K562 (cell line): ENCODE results near the gene PRTN3. TPM values are rescaled to one million over a fixed set of nuclear protein-coding genes. Genes with fewer than 3 reads are reported as not detected.

ENCODE experiments used
- ADNP ChIP-seq: fragments of 200-800 bp; sonication (Bioruptor generic); IDR thresholded peaks from 2 replicates; pipeline ENCODE4 v1.6.1; 2016; ENCODE audit warnings: missing genetic modification characterization, missing compliant biosample characterization
- ARID1B ChIP-seq: fragments of 450-650 bp; IDR thresholded peaks from 2 replicates; pipeline ENCODE4 v1.6.1; 2016; ENCODE audit warnings: antibody characterized with exemption, mild to moderate bottlenecking, inconsistent platforms
- CBX8 ChIP-seq: fragments of 200-600 bp; sonication (generic); IDR thresholded peaks from 2 replicates; pipeline ENCODE4 v1.6.1; 2012; ENCODE audit warnings: borderline replicate concordance, mixed run types, low read depth, mild to moderate bottlenecking, moderate library complexity, mixed read lengths, low read length, control low read depth, inconsistent platforms; ENCODE audit not compliant: poor library complexity, severe bottlenecking; ENCODE audit errors: extremely low read depth
- CEBPB ChIP-seq: fragments of 450-650 bp; IDR thresholded peaks from 2 replicates; pipeline ENCODE4 v1.6.1; 2016; ENCODE audit warnings: missing genetic modification characterization, missing compliant biosample characterization
- CTBP1 ChIP-seq: fragments of 450-650 bp; IDR thresholded peaks from 2 replicates; pipeline ENCODE4 v1.6.1; 2016; ENCODE audit warnings: borderline replicate concordance
- EP300 ChIP-seq: IDR thresholded peaks from 2 replicates; pipeline ENCODE4 v1.6.1; 2012; ENCODE audit warnings: low read length, improper control_type of control experiment
- KDM1A ChIP-seq, 2 experiments: fragments of 450-650 bp; IDR thresholded peaks; 2 replicates each; pipeline ENCODE4 v1.6.1; 2016; ENCODE audit warnings: mild to moderate bottlenecking in 2 of 2
- KDM2B ChIP-seq: fragments of 250-450 bp; sonication (Bioruptor Pico); IDR thresholded peaks from 2 replicates; pipeline ENCODE4 v1.8.0; 2021; ENCODE audit warnings: mild to moderate bottlenecking, moderate library complexity
- KDM5B ChIP-seq: fragments of 200-600 bp; sonication (generic); IDR thresholded peaks from 2 replicates; pipeline ENCODE4 v1.6.1; 2012; ENCODE audit warnings: low read depth, mild to moderate bottlenecking, moderate library complexity, low read length, control low read depth, inconsistent platforms; ENCODE audit not compliant: insufficient replicate concordance
- NFIC ChIP-seq: fragments of 450-650 bp; IDR thresholded peaks from 2 replicates; pipeline ENCODE4 v1.6.1; 2017; ENCODE audit warnings: mild to moderate bottlenecking, inconsistent platforms
- NR3C1 ChIP-seq: sonication (generic); formaldehyde crosslinking; IDR thresholded peaks from 2 replicates; pipeline ENCODE4 v1.8.1; 2022; ENCODE audit warnings: missing genetic modification reagents
- PHB2 ChIP-seq: fragments of 450-650 bp; IDR thresholded peaks from 2 replicates; pipeline ENCODE4 v1.6.1; 2017; ENCODE audit warnings: low read depth
- RBM39 ChIP-seq: fragments of 200-400 bp; formaldehyde crosslinking; optimal IDR thresholded peaks from 2 replicates; pipeline ENCODE3; 2018; ENCODE audit warnings: low read depth, low read length
- STAG1 ChIP-seq: sonication (generic); formaldehyde crosslinking; IDR thresholded peaks from 2 replicates; pipeline ENCODE4 v1.5.0; 2020; ENCODE audit warnings: missing genetic modification reagents, borderline replicate concordance
- TAL1 ChIP-seq: fragments of 450-650 bp; IDR thresholded peaks from 2 replicates; pipeline ENCODE4 v1.6.1; 2016; ENCODE audit warnings: mild to moderate bottlenecking
- TOE1 ChIP-seq, 2 experiments: fragments of 450-650 bp in 1 of 2; sonication (generic) in 1 of 2; formaldehyde crosslinking in 1 of 2; IDR thresholded peaks; 2 replicates each; pipeline versions ENCODE4 v1.7.1 to v1.8.0; 2016 to 2022; ENCODE audit warnings: borderline replicate concordance in 2 of 2, mild to moderate bottlenecking in 2 of 2, antibody characterized with exemption in 1 of 2, inconsistent platforms in 1 of 2, low read depth in 1 of 2, missing genetic modification reagents in 1 of 2, moderate library complexity in 1 of 2
- VEZF1 ChIP-seq: fragments of 200-800 bp; sonication (Bioruptor generic); IDR thresholded peaks from 2 replicates; pipeline ENCODE4 v1.6.1; 2017; ENCODE audit warnings: missing genetic modification characterization, missing compliant biosample characterization
- ZFP36 ChIP-seq: fragments of 150-350 bp; IDR thresholded peaks from 2 replicates; pipeline ENCODE4 v1.6.1; 2018; ENCODE audit warnings: low read length, low read depth; ENCODE audit not compliant: partially characterized antibody
- ZFX ChIP-seq: sonication (generic); formaldehyde crosslinking; IDR thresholded peaks from 2 replicates; pipeline ENCODE4 v1.8.0; 2022; ENCODE audit warnings: mild to moderate bottlenecking, missing genetic modification reagents, moderate library complexity
- ZKSCAN8 ChIP-seq: fragments of 200-800 bp; sonication (Bioruptor generic); IDR thresholded peaks from 2 replicates; pipeline ENCODE4 v1.6.1; 2016; ENCODE audit warnings: missing genetic modification characterization, missing compliant biosample characterization
- polyA plus RNA-seq, 8 experiments: library from polyadenylated mRNA; depleted of rRNA in 4 of 8; stranded (reverse) in 5 of 8; unstranded in 3 of 8; fragments of >200 nt; fragmentation: Nextera tagmentation in 2 of 8; fragmentation: Illumina TruSeq in 1 of 8; extraction: Ambion mirVana in 2 of 8; extraction: Trizol in 1 of 8; gene quantifications; 2 replicates each; pipeline versions ENCODE4 v1.2.1 to v1.2.3, GENCODE V29; 2011 to 2014; ENCODE audit warnings: inconsistent platforms in 1 of 8, missing spikeins in 1 of 8
- total RNA-seq, 7 experiments: library from RNA; depleted of rRNA in 6 of 7; stranded (reverse); fragments of >200 nt in 6 of 7; fragmentation: Illumina TruSeq in 2 of 7; extraction: Trizol in 2 of 7; gene quantifications; 2 replicates each; pipeline versions ENCODE4 v1.2.1 to v1.2.3, GENCODE V29; 2011 to 2021; ENCODE audit warnings: low replicate concordance in 1 of 7
- TF ChIP-seq, protein P1 (sequence below): fragments of 250-450 bp; sonication (Bioruptor Pico); IDR thresholded peaks from 2 replicates; pipeline ENCODE4 v1.9.0; 2021; ENCODE audit warnings: mild to moderate bottlenecking, inconsistent platforms
- TF ChIP-seq, protein P2 (sequence below): fragments of 450-650 bp; IDR thresholded peaks from 2 replicates; pipeline ENCODE4 v1.6.1; 2016; ENCODE audit warnings: mild to moderate bottlenecking

Gene PRTN3
- total and polyA plus RNA-seq, 9 of the 15 experiments (the other 6 are each of a cell fraction or from before 2014, with no cell fraction given) = 0.14 to 0.86 (median 0.43) TPM; not detected in 3

DNA sequence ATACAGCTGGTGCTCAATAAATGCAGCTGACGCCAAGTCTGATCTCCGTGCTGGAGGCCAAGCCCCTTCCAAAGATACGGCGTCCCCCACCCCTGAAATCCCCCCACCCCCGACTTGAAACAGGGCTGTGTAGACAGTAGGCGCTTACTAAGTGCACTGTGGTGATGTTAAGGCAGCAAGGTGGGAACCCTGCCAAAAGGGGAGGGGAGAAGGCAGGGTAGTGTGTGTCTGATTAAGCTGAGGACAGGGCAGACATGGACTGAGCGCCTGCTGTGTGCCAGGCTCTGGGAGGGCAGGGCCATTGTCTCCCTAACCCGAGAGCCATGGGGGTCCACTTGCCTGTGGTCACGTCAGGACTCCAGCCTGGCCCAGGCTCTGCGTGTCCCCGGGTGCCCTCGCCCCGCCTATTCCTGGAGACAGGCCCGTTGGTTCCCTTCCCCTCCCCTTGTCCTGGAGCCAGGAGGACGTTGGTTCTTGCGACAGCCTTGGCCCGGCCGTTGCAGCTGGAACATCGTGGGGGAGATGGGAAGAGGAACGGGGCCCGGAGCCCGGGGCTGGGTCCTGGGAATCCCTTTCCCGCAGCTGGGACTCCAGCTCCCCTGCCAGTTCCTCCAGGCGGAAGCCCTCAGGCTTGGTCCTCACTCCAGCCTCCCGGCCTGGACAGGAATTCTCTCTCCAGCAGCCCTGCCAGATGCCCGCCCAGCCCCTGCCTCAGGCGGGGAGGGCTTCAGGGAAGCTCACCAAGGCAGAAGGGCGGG, 9.6 kb downstream of the PRTN3 start (continued):
- TF ChIP-seq CBX8 = no peak
- peak; percentile 93 for TF ChIP-seq ADNP (tag)
- no peak for TF ChIP-seq PHB2
- no peak for TF ChIP-seq RBM39
- TF ChIP-seq NFIC = peak; percentile 88
- TF ChIP-seq TOE1 (IDR thresholded peaks at IDR 0.05; ENCODE audit: borderline replicate concordance) = 0 out of 2 replicates have a peak, but pooled peaks have one; percentile 14
- no peak for TF ChIP-seq TOE1 (CRISPR knock-in tag; IDR thresholded peaks at IDR 0.05; ENCODE audit: borderline replicate concordance, low read depth)
- no peak for TF ChIP-seq TAL1
- peak; percentile 100 for TF ChIP-seq ZKSCAN8 (CRISPR knock-in tag)
- TF ChIP-seq STAG1 (CRISPR knock-in tag) = no peak
- peak in 1 of 2 experiments; percentile 62; a peak in 2 of 4 replicates for TF ChIP-seq KDM1A (IDR thresholded peaks at IDR 0.05)
- TF ChIP-seq NR3C1 (CRISPR knock-in tag) = no peak
- TF ChIP-seq ZFX (CRISPR knock-in tag) = peak; percentile 33; the same call in 1 of the 2 replicates
- peak; percentile 91 for TF ChIP-seq CEBPB
- no peak for TF ChIP-seq KDM5B
- 0 out of 2 replicates have a peak, but pooled peaks have one; percentile 9 for TF ChIP-seq ARID1B
- TF ChIP-seq, protein P1, sequence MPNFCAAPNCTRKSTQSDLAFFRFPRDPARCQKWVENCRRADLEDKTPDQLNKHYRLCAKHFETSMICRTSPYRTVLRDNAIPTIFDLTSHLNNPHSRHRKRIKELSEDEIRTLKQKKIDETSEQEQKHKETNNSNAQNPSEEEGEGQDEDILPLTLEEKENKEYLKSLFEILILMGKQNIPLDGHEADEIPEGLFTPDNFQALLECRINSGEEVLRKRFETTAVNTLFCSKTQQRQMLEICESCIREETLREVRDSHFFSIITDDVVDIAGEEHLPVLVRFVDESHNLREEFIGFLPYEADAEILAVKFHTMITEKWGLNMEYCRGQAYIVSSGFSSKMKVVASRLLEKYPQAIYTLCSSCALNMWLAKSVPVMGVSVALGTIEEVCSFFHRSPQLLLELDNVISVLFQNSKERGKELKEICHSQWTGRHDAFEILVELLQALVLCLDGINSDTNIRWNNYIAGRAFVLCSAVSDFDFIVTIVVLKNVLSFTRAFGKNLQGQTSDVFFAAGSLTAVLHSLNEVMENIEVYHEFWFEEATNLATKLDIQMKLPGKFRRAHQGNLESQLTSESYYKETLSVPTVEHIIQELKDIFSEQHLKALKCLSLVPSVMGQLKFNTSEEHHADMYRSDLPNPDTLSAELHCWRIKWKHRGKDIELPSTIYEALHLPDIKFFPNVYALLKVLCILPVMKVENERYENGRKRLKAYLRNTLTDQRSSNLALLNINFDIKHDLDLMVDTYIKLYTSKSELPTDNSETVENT = no peak
- peak; percentile 73 for TF ChIP-seq ZFP36
- peak; percentile 69 for TF ChIP-seq VEZF1 (CRISPR knock-in tag)
- peak; percentile 29; the same call in 1 of the 2 replicates for TF ChIP-seq CTBP1
- TF ChIP-seq EP300 = peak; percentile 31; the same call in 1 of the 2 replicates
- TF ChIP-seq KDM2B (CRISPR knock-in tag) = no peak
- TF ChIP-seq, protein P2, sequence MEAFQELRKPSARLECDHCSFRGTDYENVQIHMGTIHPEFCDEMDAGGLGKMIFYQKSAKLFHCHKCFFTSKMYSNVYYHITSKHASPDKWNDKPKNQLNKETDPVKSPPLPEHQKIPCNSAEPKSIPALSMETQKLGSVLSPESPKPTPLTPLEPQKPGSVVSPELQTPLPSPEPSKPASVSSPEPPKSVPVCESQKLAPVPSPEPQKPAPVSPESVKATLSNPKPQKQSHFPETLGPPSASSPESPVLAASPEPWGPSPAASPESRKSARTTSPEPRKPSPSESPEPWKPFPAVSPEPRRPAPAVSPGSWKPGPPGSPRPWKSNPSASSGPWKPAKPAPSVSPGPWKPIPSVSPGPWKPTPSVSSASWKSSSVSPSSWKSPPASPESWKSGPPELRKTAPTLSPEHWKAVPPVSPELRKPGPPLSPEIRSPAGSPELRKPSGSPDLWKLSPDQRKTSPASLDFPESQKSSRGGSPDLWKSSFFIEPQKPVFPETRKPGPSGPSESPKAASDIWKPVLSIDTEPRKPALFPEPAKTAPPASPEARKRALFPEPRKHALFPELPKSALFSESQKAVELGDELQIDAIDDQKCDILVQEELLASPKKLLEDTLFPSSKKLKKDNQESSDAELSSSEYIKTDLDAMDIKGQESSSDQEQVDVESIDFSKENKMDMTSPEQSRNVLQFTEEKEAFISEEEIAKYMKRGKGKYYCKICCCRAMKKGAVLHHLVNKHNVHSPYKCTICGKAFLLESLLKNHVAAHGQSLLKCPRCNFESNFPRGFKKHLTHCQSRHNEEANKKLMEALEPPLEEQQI = no peak
